CD14-positive monocyte (primary cell): ENCODE results near the gene SEC14L1. TPM values are rescaled to one million over a fixed set of nuclear protein-coding genes. Genes with fewer than 3 reads are reported as not detected.
A peak's percentile ranks its signal among the peaks of the same experiment; 100 is the strongest.

Experiments
- DNase-seq, 3 donors: peaks; one replicate each; pipeline ENCODE4 v3.0.0-alpha.2; 2011 to 2022
- H2AFZ ChIP-seq: 2 replicates; pipeline ENCODE4 v1.6.0; 2012; ENCODE audit warnings: mild to moderate bottlenecking, low read depth, low read length, inconsistent platforms; ENCODE audit not compliant: insufficient read depth, poor library complexity, severe bottlenecking
- H3K27ac ChIP-seq, 2 donors: 1 replicate in 1 of 2; 2 replicates in 1 of 2; pipeline ENCODE4 v1.5.1; 2012 to 2013; ENCODE audit warnings: low read length in 2 of 2, control low read depth in 1 of 2, inconsistent platforms in 1 of 2, low read depth in 1 of 2, mild to moderate bottlenecking in 1 of 2
- H3K27me3 ChIP-seq, 2 donors: one replicate each; pipeline versions ENCODE4 v1.6.0 to v1.6.1; 2011 to 2013; ENCODE audit warnings: low read length in 2 of 2; ENCODE audit not compliant: control insufficient read depth in 2 of 2, insufficient read depth in 2 of 2
- H3K36me3 ChIP-seq, 2 donors: replicated peaks in 1 of 2; 1 replicate in 1 of 2; 2 replicates in 1 of 2; pipeline versions ENCODE4 v1.5.1 to v1.6.1; 2012 to 2013; ENCODE audit warnings: low read length in 2 of 2, control low read depth in 1 of 2, inconsistent platforms in 1 of 2, mild to moderate bottlenecking in 1 of 2; ENCODE audit not compliant: insufficient read depth in 2 of 2, control insufficient read depth in 1 of 2
- H3K4me1 ChIP-seq, 2 donors: 1 replicate in 1 of 2; 2 replicates in 1 of 2; pipeline versions ENCODE4 v1.5.1 to v1.6.1; 2012 to 2013; ENCODE audit warnings: low read length in 2 of 2, control low read depth in 1 of 2, inconsistent platforms in 1 of 2, mild to moderate bottlenecking in 1 of 2, moderate library complexity in 1 of 2; ENCODE audit not compliant: insufficient read depth in 2 of 2, control insufficient read depth in 1 of 2
- H3K4me2 ChIP-seq: replicated peaks from 2 replicates; pipeline ENCODE3; 2012; ENCODE audit warnings: low read length, moderate library complexity, mild to moderate bottlenecking; ENCODE audit not compliant: poor library complexity, severe bottlenecking; ENCODE audit errors: extremely low read depth
- H3K4me3 ChIP-seq, 3 experiments: fragments of 200-600 bp in 1 of 3; sonication (generic) in 1 of 3; replicated peaks in 1 of 3; 1 replicate in 2 of 3; 2 replicates in 1 of 3; pipeline ENCODE4 v1.5.1; 2011 to 2013; ENCODE audit warnings: low read length in 3 of 3, mild to moderate bottlenecking in 3 of 3, control low read depth in 2 of 3, low read depth in 2 of 3, inconsistent platforms in 1 of 3, moderate library complexity in 1 of 3
- H3K79me2 ChIP-seq: 2 replicates; pipeline ENCODE4 v1.6.0; 2012; ENCODE audit warnings: mild to moderate bottlenecking, control low read depth, inconsistent platforms, low read length, moderate library complexity; ENCODE audit not compliant: insufficient read depth
- H3K9ac ChIP-seq: 2 replicates; pipeline ENCODE4 v1.6.0; 2017; ENCODE audit warnings: low read length, mild to moderate bottlenecking; ENCODE audit not compliant: insufficient read depth, poor library complexity, severe bottlenecking
- H3K9me3 ChIP-seq, 2 donors: replicated peaks in 1 of 2; 1 replicate in 1 of 2; 2 replicates in 1 of 2; pipeline versions ENCODE4 v1.5.1 to v1.6.1; 2012 to 2013; ENCODE audit warnings: low read length in 2 of 2, control low read depth in 1 of 2; ENCODE audit not compliant: control insufficient read depth in 1 of 2, insufficient read depth in 1 of 2
- H4K20me1 ChIP-seq: 2 replicates; pipeline ENCODE4 v1.6.0; 2012; ENCODE audit warnings: mild to moderate bottlenecking, low read length, control low read depth, moderate library complexity; ENCODE audit not compliant: insufficient read depth
- H3K27ac Mint-ChIP-seq, 7 donors: one replicate each; pipeline ENCODE4 v1.8.0; 2020; ENCODE audit warnings: mild to moderate bottlenecking in 7 of 7, mixed read lengths in 7 of 7, moderate library complexity in 6 of 7, inconsistent platforms in 2 of 7
- H3K27me3 Mint-ChIP-seq, 3 donors: one replicate each; pipeline ENCODE4 v1.8.0; 2021 to 2022; ENCODE audit warnings: low read depth in 3 of 3, mild to moderate bottlenecking in 3 of 3, mixed read lengths in 3 of 3, moderate library complexity in 3 of 3, inconsistent platforms in 1 of 3
- H3K36me3 Mint-ChIP-seq, 2 donors: one replicate each; pipeline ENCODE4 v1.8.0; 2020; ENCODE audit warnings: mixed read lengths in 2 of 2, inconsistent platforms in 1 of 2, mild to moderate bottlenecking in 1 of 2
- H3K4me1 Mint-ChIP-seq: one replicate; pipeline ENCODE4 v1.8.0; 2020; ENCODE audit warnings: mild to moderate bottlenecking, mixed read lengths
- H3K4me3 Mint-ChIP-seq, 2 donors: one replicate each; pipeline ENCODE4 v1.8.0; 2020; ENCODE audit warnings: mild to moderate bottlenecking in 2 of 2, mixed read lengths in 2 of 2, moderate library complexity in 1 of 2
- H3K9me3 Mint-ChIP-seq, 7 donors: one replicate each; pipeline ENCODE4 v1.8.0; 2020 to 2022; ENCODE audit warnings: mixed read lengths in 7 of 7, mild to moderate bottlenecking in 6 of 7, moderate library complexity in 6 of 7, inconsistent platforms in 2 of 7
- CTCF ChIP-seq: fragments of 200-600 bp; IDR thresholded peaks from one replicate; pipeline ENCODE4 v1.8.0; 2022; ENCODE audit warnings: antibody characterized with exemption, mild to moderate bottlenecking
- WGBS: methylation state at CpG from one replicate; pipeline ENCODE4 v1.1.5; 2013; ENCODE audit warnings: missing lambda C conversion rate; ENCODE audit not compliant: insufficient coverage; 5-methylcytosine and 5-hydroxymethylcytosine counted together
- intact Hi-C, 2 donors: fragments of 100-400 bp; cut with micrococcal nuclease; formaldehyde crosslinking; loops; one replicate each; pipeline versions ENCODE4 v1.15.0 to v1.15.1; 2023
- polyA plus RNA-seq, 3 donors: library from polyadenylated mRNA; depleted of rRNA in 1 of 3; unstranded in 2 of 3; stranded (reverse) in 1 of 3; fragments of 300-500 nt in 2 of 3; fragments of >200 nt in 1 of 3; fragmentation: Illumina TruSeq in 2 of 3; gene quantifications; 1 replicate in 2 of 3; 2 replicates in 1 of 3; pipeline ENCODE4 v1.2.3, GENCODE V29; 2012 to 2021

The SEC14L1 gene
- polyA plus RNA-seq, 3 donors: 34.1 to 76.4 (median 43.2) TPM

- Histone ChIP-seq H3K27me3 (no peaks in the 10 kb centered on the region), H2AFZ (peak overlapping the region; percentile 51), H3K9ac (peak overlapping the region; percentile 79), H4K20me1 (peaks cover 34% of the 10 kb centered on the region), H3K79me2 (peaks cover 42% of the 10 kb centered on the region), H3K27ac (peak overlapping the region; percentile 96 to 97), H3K4me3 (peak overlapping the region; percentile 26 to 64 (median 26)), H3K9me3 (peaks cover 16 to 30% of the 10 kb centered on the region in 2 donors), H3K4me2 (peak overlapping the region; percentile 60), H3K36me3 (peaks cover 23 to 31% of the 10 kb centered on the region in 2 donors), H3K4me1 (peaks cover 45 to 59% of the 10 kb centered on the region in 2 donors)
- Mint-ChIP-seq H3K4me3 (peak overlapping the region; percentile 56 to 59), H3K27me3 (peaks cover 0 to 3% (median 1%) of the 10 kb centered on the region in 3 donors), H3K4me1 (peaks cover 45% of the 10 kb centered on the region), H3K36me3 (peaks cover 39 to 58% of the 10 kb centered on the region in 2 donors), H3K27ac (peak overlapping the region; percentile 90 to 97 (median 95)), H3K9me3 (peaks cover 20 to 37% (median 32%) of the 10 kb centered on the region in 7 donors)
- peak; percentile 99 to 100 (median 100) for DNase-seq
- intact Hi-C loops: loop anchor here (2.0 to 5.0 kb wide), 3 partner anchors 42 to 92 kb away; no protein-coding TSS in a partner anchor
- no peak for TF ChIP-seq CTCF
- under 1% methylated on average over 57 of the region's 67 CpGs for WGBS
Observed at GRCh38 chr17:77140166-77140877, 447 bp upstream of the SEC14L1 start.

- H3K9me3 ChIP-seq: peaks cover 12 to 23% of the 10 kb centered on the region in 2 donors
- Mint-ChIP-seq H3K27ac (peak overlapping the region; percentile 85 to 95 (median 90)), H3K4me3 (peak overlapping the region; percentile 89 to 94), H3K36me3 (peaks cover 43 to 63% of the 10 kb centered on the region in 2 donors), H3K27me3 (no peaks in the 10 kb centered on the region), H3K4me1 (peaks cover 58% of the 10 kb centered on the region), H3K9me3 (peaks cover 13 to 27% (median 25%) of the 10 kb centered on the region in 7 donors)
- TF ChIP-seq CTCF: no peak
- peak overlapping the region; percentile 55 to 86 for H3K27ac ChIP-seq
- no peaks in the 10 kb centered on the region for H3K27me3 ChIP-seq
- peaks cover 46% of the 10 kb centered on the region for H4K20me1 ChIP-seq
- H3K9ac ChIP-seq: peak overlapping the region; percentile 79
- no peak overlapping the region for H2AFZ ChIP-seq
- WGBS: 0% methylated on average over 1 of the region's 9 CpGs
- peaks cover 57 to 75% of the 10 kb centered on the region in 2 donors for H3K4me1 ChIP-seq
- peak overlapping the region; percentile 76 to 98 (median 98) for H3K4me3 ChIP-seq
- peak overlapping the region; percentile 91 for H3K4me2 ChIP-seq
- intact Hi-C loops: loop anchor here (2.0 to 5.0 kb wide), 3 partner anchors 43 to 90 kb away; no protein-coding TSS in a partner anchor
- H3K79me2 ChIP-seq: peaks cover 58% of the 10 kb centered on the region
- DNase-seq: no peak
- H3K36me3 ChIP-seq: peaks cover 25 to 39% of the 10 kb centered on the region in 2 donors
Observed at GRCh38 chr17:77141846-77142449, 1.2 kb downstream of the SEC14L1 start.
